Endodermal cell (in vitro differentiated cells): Measurements from ENCODE around the gene GPLD1. TPM values are rescaled to one million over a fixed set of nuclear protein-coding genes. Genes with fewer than 3 reads are reported as not detected.

Source experiments
- DNase-seq: peaks from one replicate; pipeline ENCODE4 v3.0.0-alpha.2; 2017
- H3K27ac ChIP-seq: 2 replicates; pipeline ENCODE4 v1.5.1; 2013; ENCODE audit warnings: mild to moderate bottlenecking, low read depth, low read length, moderate library complexity
- H3K27me3 ChIP-seq: 2 replicates; pipeline ENCODE4 v1.6.1; 2013; ENCODE audit warnings: mild to moderate bottlenecking, low read length, moderate library complexity; ENCODE audit not compliant: insufficient read depth, control insufficient read depth, poor library complexity, severe bottlenecking
- H3K36me3 ChIP-seq: 2 replicates; pipeline ENCODE4 v1.7.0; 2013; ENCODE audit warnings: mild to moderate bottlenecking, low read length, moderate library complexity; ENCODE audit not compliant: control insufficient read depth, insufficient read depth
- H3K4me1 ChIP-seq: one replicate; pipeline ENCODE4 v1.7.0; 2013; ENCODE audit warnings: low read length; ENCODE audit not compliant: control insufficient read depth, insufficient read depth
- H3K4me3 ChIP-seq: 2 replicates; pipeline ENCODE4 v1.5.1; 2013; ENCODE audit warnings: mild to moderate bottlenecking, low read length, moderate library complexity
- H3K9ac ChIP-seq: 2 replicates; pipeline ENCODE4 v1.6.1; 2013; ENCODE audit warnings: mild to moderate bottlenecking, low read length, moderate library complexity; ENCODE audit not compliant: poor library complexity, severe bottlenecking; ENCODE audit errors: extremely low read depth
- H3K9me3 ChIP-seq: 2 replicates; pipeline ENCODE4 v1.6.1; 2013; ENCODE audit warnings: mild to moderate bottlenecking, low read length, moderate library complexity; ENCODE audit not compliant: control insufficient read depth
- H3K27ac Mint-ChIP-seq: 2 replicates; pipeline ENCODE4 v1.8.0; 2020; ENCODE audit warnings: mixed read lengths
- H3K27me3 Mint-ChIP-seq: 2 replicates; pipeline ENCODE4 v1.8.0; 2021; ENCODE audit warnings: mild to moderate bottlenecking, mixed read lengths; ENCODE audit not compliant: insufficient read depth
- H3K36me3 Mint-ChIP-seq: 2 replicates; pipeline ENCODE4 v1.8.0; 2020; ENCODE audit warnings: low read depth, mixed read lengths
- H3K4me1 Mint-ChIP-seq: 2 replicates; pipeline ENCODE4 v1.8.0; 2020; ENCODE audit warnings: mixed read lengths
- H3K4me3 Mint-ChIP-seq: 2 replicates; pipeline ENCODE4 v1.8.0; 2020; ENCODE audit warnings: mild to moderate bottlenecking, moderate library complexity, mixed read lengths
- H3K9me3 Mint-ChIP-seq: 2 replicates; pipeline ENCODE4 v1.8.0; 2020; ENCODE audit warnings: mild to moderate bottlenecking, mixed read lengths
- CTCF ChIP-seq: fragments of 200-600 bp; sonication (generic); conservative IDR thresholded peaks from 2 replicates; pipeline ENCODE4 v1.5.0; 2021; ENCODE audit warnings: antibody characterized with exemption, mild to moderate bottlenecking
- WGBS, 2 experiments: methylation state at CpG; one replicate each; pipeline versions ENCODE4 v1.1.5 to v1.1.7; 2013; ENCODE audit warnings: missing lambda C conversion rate in 2 of 2, mixed read lengths in 1 of 2; ENCODE audit not compliant: insufficient coverage in 1 of 2, insufficient read length in 1 of 2; 5-methylcytosine and 5-hydroxymethylcytosine counted together
- total RNA-seq, 2 donors: library from RNA; stranded (reverse); fragmentation: NEBNext Ultra II Directional in 1 of 2; extraction: Animal tissue kit (Norgen Biotek cat#: 25700) in 1 of 2; gene quantifications; 2 replicates in 1 of 2; 3 replicates in 1 of 2; pipeline ENCODE4 v1.2.1, GENCODE V29; 2021

The GPLD1 gene
- total RNA-seq, 2 donors from 2014 or later: 5.3 to 7.5 TPM

DNA sequence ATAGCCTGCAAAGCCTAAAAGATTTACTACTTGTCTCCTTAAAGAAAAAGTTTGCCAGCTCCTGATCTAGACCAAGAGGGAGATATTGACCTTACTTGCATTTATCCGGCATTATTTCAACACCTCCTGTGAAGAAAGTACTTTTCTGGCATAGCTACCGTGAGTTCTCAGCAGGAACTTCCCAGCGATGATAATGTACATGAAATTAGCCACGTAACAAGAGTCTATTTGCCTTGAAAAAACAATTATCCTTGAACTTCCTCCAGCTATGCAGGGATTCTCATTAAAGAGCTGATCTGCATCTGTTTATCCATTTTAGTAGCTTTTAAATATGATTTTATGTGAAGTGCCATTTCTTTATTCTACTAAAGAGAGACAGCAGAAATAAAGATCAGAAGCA lies 47.1 kb upstream of the GPLD1 start:
- peaks cover 31% of the 10 kb centered on the region for H3K4me1 Mint-ChIP-seq
- H3K4me3 ChIP-seq: no peak overlapping the region
- no peak overlapping the region for H3K27ac ChIP-seq
- DNase-seq: no peak
- no peak for TF ChIP-seq CTCF
- no peaks in the 10 kb centered on the region for H3K27me3 ChIP-seq
- H3K36me3 ChIP-seq: no peaks in the 10 kb centered on the region
- no peak overlapping the region for H3K4me3 Mint-ChIP-seq
- H3K36me3 Mint-ChIP-seq: peaks cover 11% of the 10 kb centered on the region
- peaks cover 6% of the 10 kb centered on the region for H3K4me1 ChIP-seq
- 79 to 87% methylated on average over 4 of the region's 4 CpGs for WGBS, 2 experiments
- peaks cover 23% of the 10 kb centered on the region for H3K27me3 Mint-ChIP-seq
- no peaks in the 10 kb centered on the region for H3K9me3 ChIP-seq
- H3K9me3 Mint-ChIP-seq: no peaks in the 10 kb centered on the region
- no peak overlapping the region for H3K27ac Mint-ChIP-seq
- no peak overlapping the region for H3K9ac ChIP-seq

DNA sequence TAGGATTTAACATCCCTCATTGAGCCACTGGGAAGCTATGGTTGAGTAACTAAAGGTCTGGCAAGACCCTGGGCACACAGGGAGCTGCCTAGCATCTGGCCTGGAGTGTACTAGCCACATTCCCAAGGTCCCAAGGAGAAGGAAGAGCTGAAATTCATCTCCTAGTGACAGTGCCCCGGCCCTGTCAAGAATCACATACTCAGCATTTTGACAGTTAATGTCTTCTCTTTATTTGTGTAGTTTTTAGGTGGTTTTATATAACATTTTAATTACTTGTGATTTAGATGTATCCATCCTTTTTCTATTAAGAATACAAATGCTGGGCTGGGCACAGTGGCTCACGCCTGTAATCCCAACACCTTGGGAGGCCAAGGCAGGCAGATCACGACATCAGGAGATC lies 45.8 kb upstream of the GPLD1 start:
- WGBS, 2 experiments: 93 to 97% methylated on average over 2 of the region's 3 CpGs
- Mint-ChIP-seq H3K4me3 (no peak overlapping the region), H3K4me1 (peaks cover 31% of the 10 kb centered on the region), H3K36me3 (peaks cover 11% of the 10 kb centered on the region), H3K9me3 (no peaks in the 10 kb centered on the region), H3K27ac (no peak overlapping the region), H3K27me3 (peaks cover 29% of the 10 kb centered on the region)
- no peak for DNase-seq
- peaks cover 6% of the 10 kb centered on the region for H3K4me1 ChIP-seq
- H3K4me3 ChIP-seq: no peak overlapping the region
- H3K9me3 ChIP-seq: no peaks in the 10 kb centered on the region
- no peak for TF ChIP-seq CTCF
- H3K36me3 ChIP-seq: no peaks in the 10 kb centered on the region
- H3K27me3 ChIP-seq: no peaks in the 10 kb centered on the region
- no peak overlapping the region for H3K9ac ChIP-seq
- no peak overlapping the region for H3K27ac ChIP-seq

- peaks cover 29% of the 10 kb centered on the region for H3K27me3 Mint-ChIP-seq
- H3K27me3 ChIP-seq: no peaks in the 10 kb centered on the region
- H3K4me1 ChIP-seq: peaks cover 6% of the 10 kb centered on the region
- H3K4me3 Mint-ChIP-seq: no peak overlapping the region
- peaks cover 14% of the 10 kb centered on the region for H3K36me3 Mint-ChIP-seq
- H3K4me3 ChIP-seq: no peak overlapping the region
- no peaks in the 10 kb centered on the region for H3K36me3 ChIP-seq
- H3K27ac ChIP-seq: no peak overlapping the region
- H3K27ac Mint-ChIP-seq: no peak overlapping the region
- TF ChIP-seq CTCF: no peak
- peak; percentile 51 for DNase-seq
- H3K9ac ChIP-seq: no peak overlapping the region
- no peaks in the 10 kb centered on the region for H3K9me3 Mint-ChIP-seq
- H3K4me1 Mint-ChIP-seq: peaks cover 28% of the 10 kb centered on the region
- no peaks in the 10 kb centered on the region for H3K9me3 ChIP-seq
- 93 to 97% methylated on average over 4 to 5 of the region's 5 CpGs for WGBS, 2 experiments
Observed at GRCh38 chr6:24534329-24534728, 45.0 kb upstream of the GPLD1 start.
